ENCODE data around the gene IL1RAPL1.

DNA sequence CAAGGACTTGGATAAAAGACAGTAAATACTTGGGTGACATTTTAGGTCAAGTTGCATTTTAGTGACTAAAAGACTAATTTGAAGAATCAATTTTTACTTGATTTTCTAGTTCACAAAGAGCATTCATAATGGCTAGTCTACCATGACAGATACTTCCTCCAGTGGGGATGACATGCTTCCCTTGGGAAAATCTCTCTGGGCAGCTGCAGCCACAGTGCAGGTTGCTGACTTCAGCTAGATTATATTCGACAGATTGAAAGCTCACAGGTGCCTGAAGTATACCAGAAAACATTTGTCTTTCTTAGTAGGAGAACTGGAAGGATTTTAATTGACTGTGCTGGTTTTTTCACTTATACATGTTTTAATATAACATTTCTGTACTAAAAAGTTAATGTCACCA, 1418.6 kb downstream of the IL1RAPL1 start:
- TF ChIP-seq, protein P1, sequence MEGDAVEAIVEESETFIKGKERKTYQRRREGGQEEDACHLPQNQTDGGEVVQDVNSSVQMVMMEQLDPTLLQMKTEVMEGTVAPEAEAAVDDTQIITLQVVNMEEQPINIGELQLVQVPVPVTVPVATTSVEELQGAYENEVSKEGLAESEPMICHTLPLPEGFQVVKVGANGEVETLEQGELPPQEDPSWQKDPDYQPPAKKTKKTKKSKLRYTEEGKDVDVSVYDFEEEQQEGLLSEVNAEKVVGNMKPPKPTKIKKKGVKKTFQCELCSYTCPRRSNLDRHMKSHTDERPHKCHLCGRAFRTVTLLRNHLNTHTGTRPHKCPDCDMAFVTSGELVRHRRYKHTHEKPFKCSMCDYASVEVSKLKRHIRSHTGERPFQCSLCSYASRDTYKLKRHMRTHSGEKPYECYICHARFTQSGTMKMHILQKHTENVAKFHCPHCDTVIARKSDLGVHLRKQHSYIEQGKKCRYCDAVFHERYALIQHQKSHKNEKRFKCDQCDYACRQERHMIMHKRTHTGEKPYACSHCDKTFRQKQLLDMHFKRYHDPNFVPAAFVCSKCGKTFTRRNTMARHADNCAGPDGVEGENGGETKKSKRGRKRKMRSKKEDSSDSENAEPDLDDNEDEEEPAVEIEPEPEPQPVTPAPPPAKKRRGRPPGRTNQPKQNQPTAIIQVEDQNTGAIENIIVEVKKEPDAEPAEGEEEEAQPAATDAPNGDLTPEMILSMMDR (IDR thresholded peaks at IDR 0.05) = no peak
- TF ChIP-seq ZFX (IDR thresholded peaks at IDR 0.05; ENCODE audit: borderline replicate concordance) = no peak
